Stimulated activated CD8-positive, alpha-beta memory T cell treated with anti-CD3 and anti-CD28 coated beads, Interleukin-15, amount 100 ng/mL, for 48 hours (primary cell): ENCODE measurements around the gene TRIM23.
A peak's percentile ranks its signal among the peaks of the same experiment; 100 is the strongest.

Experiments used
- DNase-seq, 2 donors: peaks; one replicate each; pipeline ENCODE4 v3.0.0-alpha.2; 2020; ENCODE audit warnings: low read depth in 2 of 2

Gene TRIM23

GRCh38 chr5:65566505-65566904 is 57.6 kb downstream of the TRIM23 start:
- DNase-seq: no peak

- DNase-seq: no peak
Measured at GRCh38 chr5:65563777-65564176, 60.4 kb downstream of the TRIM23 start.

- DNase-seq: peak; percentile 95
Measured at GRCh38 chr5:65562731-65563701, 61.1 kb downstream of the TRIM23 start, which contains the start of the genes CENPK and PPWD1. Gene CENPK, minus strand, starts transcription at chr5:65563168. Its CDS starts 8,261 bp downstream, at chr5:65554907. Gene PPWD1, plus strand, starts transcription at chr5:65563296. Its CDS starts 15 bp downstream, at chr5:65563311.

- no peak for DNase-seq
Measured at GRCh38 chr5:65556718-65557117, 67.4 kb downstream of the TRIM23 start.

- DNase-seq: no peak
Measured at GRCh38 chr5:65556181-65556580, 68.0 kb downstream of the TRIM23 start.

GRCh38 chr5:65555287-65555686 is 68.8 kb downstream of the TRIM23 start:
- no peak for DNase-seq

GRCh38 chr5:65553941-65554340 is 70.2 kb downstream of the TRIM23 start:
- no peak for DNase-seq

GRCh38 chr5:65548281-65548680 is 75.9 kb downstream of the TRIM23 start:
- peak in 1 of 2 donors; percentile 8 for DNase-seq

- DNase-seq: no peak
Measured at GRCh38 chr5:65546141-65546540, 78.0 kb downstream of the TRIM23 start.

GRCh38 chr5:65544473-65544872 is 79.7 kb downstream of the TRIM23 start:
- no peak for DNase-seq

GRCh38 chr5:65539827-65540226 is 84.3 kb downstream of the TRIM23 start:
- no peak for DNase-seq
